ENCODE data around the gene CEP41. TPM values are rescaled to one million over a fixed set of nuclear protein-coding genes. Genes with fewer than 3 reads are reported as not detected.

The CEP41 gene
- total and polyA plus RNA-seq, 12 donors = 2.2 to 6.3 (median 4.7) TPM

DNA sequence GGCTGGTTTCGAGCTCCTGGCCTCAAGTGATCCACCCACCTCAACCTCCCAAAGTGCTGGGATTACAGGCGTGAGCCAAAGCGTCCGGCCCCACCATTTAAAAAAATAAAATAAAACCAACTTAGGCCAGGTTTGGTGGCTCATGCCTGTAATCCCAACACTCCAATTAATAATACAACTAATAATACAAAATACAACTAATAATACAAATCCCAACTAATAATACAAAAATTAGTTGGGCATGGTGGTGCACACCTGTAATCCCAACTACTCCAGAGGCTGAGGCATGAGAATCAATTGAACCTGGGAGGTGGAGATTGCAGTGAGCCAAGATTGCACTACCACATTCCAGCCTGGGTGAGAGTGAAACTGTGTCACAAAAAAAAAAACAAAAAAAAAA, 27.6 kb downstream of the CEP41 start:
- intact Hi-C loops (cut with DNase I) = no loop called here
- 98 to 100% methylated on average over 4 of the region's 4 CpGs for WGBS, 2 donors
- Histone ChIP-seq H3K27ac (no peak overlapping the region), H3K27me3 (no peaks in the 10 kb centered on the region), H3K4me3 (no peak overlapping the region), H3K4me1 (peaks cover 0 to 10% (median 0%) of the 10 kb centered on the region in 9 donors), H3K9me3 (no peaks in the 10 kb centered on the region), H3K36me3 (peaks cover 0 to 5% (median 0%) of the 10 kb centered on the region in 9 donors)
- no peak for DNase-seq
- ATAC-seq = no peak
- TF ChIP-seq, protein P1, sequence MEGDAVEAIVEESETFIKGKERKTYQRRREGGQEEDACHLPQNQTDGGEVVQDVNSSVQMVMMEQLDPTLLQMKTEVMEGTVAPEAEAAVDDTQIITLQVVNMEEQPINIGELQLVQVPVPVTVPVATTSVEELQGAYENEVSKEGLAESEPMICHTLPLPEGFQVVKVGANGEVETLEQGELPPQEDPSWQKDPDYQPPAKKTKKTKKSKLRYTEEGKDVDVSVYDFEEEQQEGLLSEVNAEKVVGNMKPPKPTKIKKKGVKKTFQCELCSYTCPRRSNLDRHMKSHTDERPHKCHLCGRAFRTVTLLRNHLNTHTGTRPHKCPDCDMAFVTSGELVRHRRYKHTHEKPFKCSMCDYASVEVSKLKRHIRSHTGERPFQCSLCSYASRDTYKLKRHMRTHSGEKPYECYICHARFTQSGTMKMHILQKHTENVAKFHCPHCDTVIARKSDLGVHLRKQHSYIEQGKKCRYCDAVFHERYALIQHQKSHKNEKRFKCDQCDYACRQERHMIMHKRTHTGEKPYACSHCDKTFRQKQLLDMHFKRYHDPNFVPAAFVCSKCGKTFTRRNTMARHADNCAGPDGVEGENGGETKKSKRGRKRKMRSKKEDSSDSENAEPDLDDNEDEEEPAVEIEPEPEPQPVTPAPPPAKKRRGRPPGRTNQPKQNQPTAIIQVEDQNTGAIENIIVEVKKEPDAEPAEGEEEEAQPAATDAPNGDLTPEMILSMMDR (IDR thresholded peaks at IDR 0.05) = no peak

DNA sequence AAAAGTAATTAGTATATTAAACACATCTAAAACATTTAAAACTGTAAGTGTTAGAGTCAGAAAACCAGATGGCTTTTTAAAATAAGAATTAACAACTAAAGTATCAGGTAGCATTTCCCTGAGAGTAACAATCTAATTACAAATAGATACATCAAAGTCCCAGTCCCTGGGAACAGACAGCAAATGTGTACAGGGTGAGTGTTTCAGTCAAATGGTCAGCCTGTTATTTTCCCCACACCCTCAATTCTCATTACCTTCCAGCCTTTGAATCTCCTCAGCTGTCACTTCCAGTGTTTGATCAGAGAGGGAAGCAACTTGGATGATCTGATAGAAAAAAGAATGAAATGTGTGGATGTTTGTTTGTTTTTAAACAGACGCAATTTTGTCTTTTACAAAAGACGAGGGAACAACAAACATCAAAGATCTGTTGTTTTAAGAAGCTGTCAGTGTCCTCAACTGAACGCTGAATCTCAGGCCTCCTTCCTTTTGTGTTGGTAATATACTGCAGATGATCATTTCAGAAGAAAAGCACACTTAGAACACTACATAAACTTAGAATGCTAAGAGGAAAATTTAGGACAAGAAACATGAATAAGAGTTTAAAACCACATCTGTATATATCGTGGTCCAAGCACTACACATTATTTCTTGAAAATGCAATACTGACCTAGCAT, 29.8 kb downstream of the CEP41 start:
- no peaks in the 10 kb centered on the region for H3K27me3 ChIP-seq
- H3K36me3 ChIP-seq = peaks cover 0 to 5% (median 0%) of the 10 kb centered on the region in 9 donors
- TF ChIP-seq, protein P1 (IDR thresholded peaks at IDR 0.05) = no peak
- no peaks in the 10 kb centered on the region for H3K9me3 ChIP-seq
- no peak overlapping the region for H3K27ac ChIP-seq
- DNase-seq = no peak
- peaks cover 0 to 10% (median 0%) of the 10 kb centered on the region in 9 donors for H3K4me1 ChIP-seq
- H3K4me3 ChIP-seq = no peak overlapping the region
- 81 to 89% methylated on average over 4 of the region's 4 CpGs for WGBS, 2 donors
- intact Hi-C loops (cut with DNase I) = no loop called here
- ATAC-seq = no peak

DNA sequence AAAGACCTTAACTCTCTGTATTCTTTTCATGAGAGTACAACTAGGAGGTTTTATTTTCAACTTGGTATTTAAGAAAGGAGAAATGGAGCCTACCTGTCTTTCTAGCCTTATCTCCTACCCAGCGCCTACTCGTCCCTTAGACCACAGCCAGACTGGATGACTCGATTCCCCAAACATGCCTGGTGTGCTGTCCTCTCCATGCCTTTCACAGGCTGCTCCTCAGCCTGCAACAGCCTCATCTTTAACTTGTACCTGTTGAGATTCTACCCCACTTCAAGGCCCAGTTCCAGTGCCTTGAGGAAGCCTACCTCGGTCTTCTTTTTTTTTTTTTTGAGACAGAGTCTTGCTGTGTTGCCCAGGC, 31.1 kb downstream of the CEP41 start:
- no peak for DNase-seq
- Histone ChIP-seq H3K9me3 (no peaks in the 10 kb centered on the region), H3K36me3 (peaks cover 0 to 5% (median 0%) of the 10 kb centered on the region in 9 donors), H3K27ac (no peak overlapping the region), H3K27me3 (no peaks in the 10 kb centered on the region), H3K4me3 (no peak overlapping the region), H3K4me1 (peaks cover 0 to 10% (median 0%) of the 10 kb centered on the region in 9 donors)
- intact Hi-C loops (cut with DNase I) = no loop called here
- TF ChIP-seq, protein P1 (IDR thresholded peaks at IDR 0.05) = no peak
- 76 to 83% methylated on average over 4 of the region's 4 CpGs for WGBS, 2 donors
- no peak for ATAC-seq

DNA sequence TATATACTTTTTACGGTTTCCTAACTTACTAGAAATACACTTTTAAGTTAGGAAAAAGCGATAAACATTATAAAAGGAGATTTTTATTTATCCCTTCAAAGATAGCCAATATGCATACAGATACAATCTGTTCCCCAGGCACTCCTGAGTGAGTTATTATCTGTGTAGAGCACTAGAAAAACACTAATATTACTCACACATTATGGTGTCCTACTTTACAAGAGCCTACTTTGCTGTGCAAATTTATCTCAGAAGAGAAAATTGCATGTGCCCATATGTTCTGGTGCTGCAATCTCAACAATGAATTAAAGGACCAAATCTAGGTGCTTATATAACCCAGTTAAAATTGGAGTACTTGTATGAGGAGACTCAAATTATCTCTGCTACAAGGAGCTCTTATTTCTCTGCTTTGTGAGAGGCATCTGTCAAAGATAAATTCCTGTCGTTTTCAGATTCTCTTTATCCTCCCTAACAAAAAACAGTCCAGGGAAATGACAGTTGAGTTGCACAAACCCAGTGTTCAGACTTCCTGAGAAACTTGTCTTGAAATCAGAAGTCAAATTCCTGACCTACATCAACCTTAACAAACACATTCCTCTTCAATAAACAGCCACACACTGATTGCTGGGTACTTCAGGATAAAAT, 31.6 kb downstream of the CEP41 start:
- Histone ChIP-seq H3K4me3 (no peak overlapping the region), H3K4me1 (peaks cover 0 to 10% (median 0%) of the 10 kb centered on the region in 9 donors), H3K36me3 (peaks cover 0 to 7% (median 0%) of the 10 kb centered on the region in 9 donors), H3K27me3 (no peaks in the 10 kb centered on the region), H3K9me3 (no peaks in the 10 kb centered on the region), H3K27ac (no peak overlapping the region)
- ATAC-seq (no peak), DNase-seq (no peak)
- TF ChIP-seq, protein P1 (IDR thresholded peaks at IDR 0.05) = no peak
- intact Hi-C loops (cut with DNase I) = no loop called here
- WGBS, 2 donors = 62 to 66% methylated on average over 3 of the region's 3 CpGs

Data from heart right ventricle (tissue), 16 donors.